Nephron progenitor cell (in vitro differentiated cells): ENCODE measurements around the gene SBF2.
"Not testable (repeated sequence)": the region's sequence is repeated elsewhere in the genome, so short reads cannot be mapped to it uniquely, and the experiment has no call there.

ENCODE experiments used
- DNase-seq: peaks from one replicate; pipeline ENCODE4 v3.0.0; 2021
- H3K27ac Mint-ChIP-seq: 2 replicates; pipeline ENCODE4 v1.8.0; 2021; ENCODE audit warnings: mild to moderate bottlenecking, moderate library complexity, mixed read lengths
- H3K27me3 Mint-ChIP-seq: 2 replicates; pipeline ENCODE4 v1.8.0; 2021; ENCODE audit warnings: mild to moderate bottlenecking, low read depth, mixed read lengths; ENCODE audit not compliant: poor library complexity
- H3K36me3 Mint-ChIP-seq: 2 replicates; pipeline ENCODE4 v1.8.0; 2021; ENCODE audit warnings: low read depth, mixed read lengths
- H3K4me1 Mint-ChIP-seq: 2 replicates; pipeline ENCODE4 v1.8.0; 2021; ENCODE audit warnings: mixed read lengths
- H3K4me3 Mint-ChIP-seq: 2 replicates; pipeline ENCODE4 v1.8.0; 2021; ENCODE audit warnings: mild to moderate bottlenecking, moderate library complexity, mixed read lengths
- H3K9me3 Mint-ChIP-seq: 2 replicates; pipeline ENCODE4 v1.8.0; 2021; ENCODE audit warnings: mild to moderate bottlenecking, moderate library complexity, mixed read lengths
- TF ChIP-seq, protein P1 (sequence below): fragments of 200-600 bp; sonication (generic); IDR thresholded peaks from 2 replicates; pipeline ENCODE4 v1.5.0; 2021; ENCODE audit warnings: antibody characterized with exemption

Gene SBF2

DNA sequence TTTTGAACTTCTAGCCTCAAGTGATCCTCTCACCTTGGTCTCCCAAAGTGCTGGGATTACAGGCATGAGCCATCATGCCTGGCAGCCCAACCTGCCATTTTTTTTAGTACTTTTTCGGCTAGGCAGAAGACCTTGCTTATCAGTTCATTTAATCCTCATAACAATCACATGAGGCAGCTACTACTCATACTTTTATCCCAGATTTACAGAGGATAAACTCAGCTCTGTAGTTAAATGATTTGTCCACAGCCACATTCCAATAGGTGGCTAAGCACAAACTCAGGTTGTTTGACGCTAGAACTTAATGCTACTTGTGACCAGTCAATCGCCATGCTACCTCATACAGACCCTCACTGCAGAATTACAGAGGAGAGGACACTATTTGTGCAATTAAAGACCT, 28.1 kb downstream of the SBF2 start:
- peaks cover 3% of the 10 kb centered on the region for H3K27me3 Mint-ChIP-seq
- DNase-seq, result no peak
- no peak overlapping the region for H3K27ac Mint-ChIP-seq
- peaks cover 7% of the 10 kb centered on the region for H3K36me3 Mint-ChIP-seq
- TF ChIP-seq, protein P1, sequence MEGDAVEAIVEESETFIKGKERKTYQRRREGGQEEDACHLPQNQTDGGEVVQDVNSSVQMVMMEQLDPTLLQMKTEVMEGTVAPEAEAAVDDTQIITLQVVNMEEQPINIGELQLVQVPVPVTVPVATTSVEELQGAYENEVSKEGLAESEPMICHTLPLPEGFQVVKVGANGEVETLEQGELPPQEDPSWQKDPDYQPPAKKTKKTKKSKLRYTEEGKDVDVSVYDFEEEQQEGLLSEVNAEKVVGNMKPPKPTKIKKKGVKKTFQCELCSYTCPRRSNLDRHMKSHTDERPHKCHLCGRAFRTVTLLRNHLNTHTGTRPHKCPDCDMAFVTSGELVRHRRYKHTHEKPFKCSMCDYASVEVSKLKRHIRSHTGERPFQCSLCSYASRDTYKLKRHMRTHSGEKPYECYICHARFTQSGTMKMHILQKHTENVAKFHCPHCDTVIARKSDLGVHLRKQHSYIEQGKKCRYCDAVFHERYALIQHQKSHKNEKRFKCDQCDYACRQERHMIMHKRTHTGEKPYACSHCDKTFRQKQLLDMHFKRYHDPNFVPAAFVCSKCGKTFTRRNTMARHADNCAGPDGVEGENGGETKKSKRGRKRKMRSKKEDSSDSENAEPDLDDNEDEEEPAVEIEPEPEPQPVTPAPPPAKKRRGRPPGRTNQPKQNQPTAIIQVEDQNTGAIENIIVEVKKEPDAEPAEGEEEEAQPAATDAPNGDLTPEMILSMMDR, result no peak
- H3K4me1 Mint-ChIP-seq, result no peaks in the 10 kb centered on the region
- H3K9me3 Mint-ChIP-seq, result peaks cover 6% of the 10 kb centered on the region
- no peak overlapping the region for H3K4me3 Mint-ChIP-seq

DNA sequence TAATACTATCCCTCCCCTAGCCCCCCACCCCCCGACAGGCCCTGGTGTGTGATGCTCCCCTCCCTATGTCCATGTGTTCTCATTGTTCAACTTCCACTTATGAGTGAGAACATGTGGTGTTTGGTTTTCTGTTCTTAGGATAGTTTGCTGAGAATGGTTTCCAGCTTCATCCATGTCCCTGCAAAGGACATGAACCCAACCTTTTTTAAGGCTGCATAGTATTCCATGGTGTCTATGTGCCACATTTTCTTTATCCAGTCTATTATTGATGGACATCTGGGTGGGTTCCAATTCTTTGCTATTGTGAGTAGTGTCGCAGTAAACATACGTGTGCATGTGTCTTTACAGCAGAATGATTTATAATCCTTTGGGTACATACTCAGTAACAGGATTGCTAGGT, 29.3 kb downstream of the SBF2 start:
- not testable (repeated sequence) for H3K9me3 Mint-ChIP-seq, H3K4me1 Mint-ChIP-seq, H3K4me3 Mint-ChIP-seq, H3K36me3 Mint-ChIP-seq, H3K27ac Mint-ChIP-seq, DNase-seq, H3K27me3 Mint-ChIP-seq

GRCh38 chr11:10263929-10264328, 30.1 kb downstream of the SBF2 start:
- Mint-ChIP-seq H3K27ac (no peak overlapping the region), H3K4me3 (no peak overlapping the region), H3K36me3 (peaks cover 7% of the 10 kb centered on the region), H3K4me1 (no peaks in the 10 kb centered on the region), H3K27me3 (no peaks in the 10 kb centered on the region), H3K9me3 (peaks cover 6% of the 10 kb centered on the region)
- no peak for DNase-seq
- TF ChIP-seq, protein P1, result no peak

DNA sequence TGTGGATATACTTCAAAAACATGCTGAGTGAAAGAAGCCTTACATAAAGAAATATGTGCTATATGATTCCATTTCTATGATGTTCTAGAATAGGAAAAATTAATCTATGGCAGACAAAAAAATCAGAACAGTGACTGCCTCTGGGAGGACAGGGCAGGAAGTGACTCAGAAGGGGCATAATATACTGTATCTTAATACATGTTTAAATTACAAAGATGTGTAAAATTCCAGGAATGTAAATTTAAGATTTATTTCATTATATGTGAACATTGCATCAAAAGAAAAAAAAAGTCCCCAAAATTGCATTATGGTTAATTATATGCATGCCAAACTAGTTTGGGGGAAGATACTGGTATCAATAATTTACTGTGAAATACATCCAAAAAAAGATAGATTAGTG, 32.2 kb downstream of the SBF2 start:
- no peaks in the 10 kb centered on the region for H3K27me3 Mint-ChIP-seq
- peaks cover 6% of the 10 kb centered on the region for H3K9me3 Mint-ChIP-seq
- peaks cover 7% of the 10 kb centered on the region for H3K36me3 Mint-ChIP-seq
- TF ChIP-seq, protein P1, result no peak
- DNase-seq, result no peak
- H3K4me1 Mint-ChIP-seq, result peaks cover 6% of the 10 kb centered on the region
- H3K27ac Mint-ChIP-seq, result no peak overlapping the region
- no peak overlapping the region for H3K4me3 Mint-ChIP-seq

- TF ChIP-seq, protein P1, result no peak
- no peak overlapping the region for H3K27ac Mint-ChIP-seq
- no peaks in the 10 kb centered on the region for H3K27me3 Mint-ChIP-seq
- H3K9me3 Mint-ChIP-seq, result no peaks in the 10 kb centered on the region
- peaks cover 4% of the 10 kb centered on the region for H3K36me3 Mint-ChIP-seq
- DNase-seq, result no peak
- H3K4me1 Mint-ChIP-seq, result peaks cover 6% of the 10 kb centered on the region
- H3K4me3 Mint-ChIP-seq, result no peak overlapping the region
Observed at GRCh38 chr11:10257478-10257877, 36.5 kb downstream of the SBF2 start.

DNA sequence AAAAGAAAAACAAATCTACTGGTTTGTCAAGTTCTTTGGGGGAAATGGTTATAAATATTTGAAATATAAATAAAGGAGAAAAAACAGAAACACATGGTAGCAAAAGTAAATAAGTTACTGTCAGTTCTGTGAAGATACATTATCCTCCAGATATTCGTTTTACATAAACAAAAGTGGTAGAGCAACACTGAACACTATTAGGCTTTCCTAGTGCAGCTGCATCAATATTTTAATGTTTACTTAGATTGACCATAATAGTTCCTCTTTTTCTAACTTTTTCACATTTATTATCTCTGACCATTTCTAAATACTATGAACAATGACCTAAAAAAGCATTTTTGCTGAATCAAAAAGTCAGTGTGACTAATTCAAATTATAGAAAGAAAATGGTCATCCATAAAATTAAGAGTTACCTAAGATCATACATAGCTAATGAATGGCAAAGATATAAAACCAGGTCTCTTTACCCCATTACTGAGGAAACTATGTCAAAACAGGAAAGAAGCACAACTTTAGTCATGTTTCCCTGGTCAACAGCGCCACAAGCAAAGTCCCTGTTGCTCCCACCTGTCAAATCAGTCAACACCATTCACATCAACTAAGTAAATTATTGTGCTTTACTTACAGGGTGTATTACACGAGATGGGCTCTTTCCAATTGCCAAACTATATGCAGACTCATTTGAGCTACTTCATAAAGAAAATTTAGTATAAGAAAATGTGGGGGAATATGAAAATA, 38.5 kb downstream of the SBF2 start:
- H3K27ac Mint-ChIP-seq, result no peak overlapping the region
- H3K4me1 Mint-ChIP-seq, result peaks cover 6% of the 10 kb centered on the region
- H3K4me3 Mint-ChIP-seq, result no peak overlapping the region
- peaks cover 4% of the 10 kb centered on the region for H3K36me3 Mint-ChIP-seq
- H3K27me3 Mint-ChIP-seq, result no peaks in the 10 kb centered on the region
- TF ChIP-seq, protein P1, result no peak
- H3K9me3 Mint-ChIP-seq, result no peaks in the 10 kb centered on the region
- no peak for DNase-seq

DNA sequence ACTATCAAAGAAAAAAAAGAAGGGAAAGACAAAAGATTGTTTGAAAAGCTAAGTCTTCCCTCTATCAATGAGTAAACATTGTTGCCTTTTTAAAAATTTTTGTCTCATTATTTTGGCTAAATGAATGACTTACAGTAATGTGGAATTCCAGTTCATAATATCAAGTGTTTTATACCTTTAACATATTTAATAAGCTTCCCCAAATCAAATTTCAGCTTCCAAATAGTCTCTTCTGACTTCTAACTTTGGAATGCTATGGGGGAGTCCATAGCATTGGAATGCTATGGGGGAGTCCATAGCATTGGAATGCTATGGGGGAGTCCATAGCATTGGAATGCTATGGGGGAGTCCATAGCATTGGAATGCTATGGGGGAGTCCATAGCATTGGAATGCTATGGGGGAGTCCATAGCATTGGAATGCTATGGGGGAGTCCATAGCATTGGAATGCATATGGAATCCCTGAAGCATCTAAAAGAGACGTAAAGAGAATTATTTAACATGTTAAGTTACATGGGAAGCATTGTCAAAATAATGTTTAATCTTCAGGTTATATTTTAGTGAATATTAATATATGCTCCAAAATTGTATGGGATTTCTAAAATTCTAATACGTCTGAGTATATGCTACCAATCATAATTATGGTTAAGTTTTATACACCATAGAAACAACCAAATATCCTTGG, 44.4 kb downstream of the SBF2 start:
- H3K9me3 Mint-ChIP-seq, H3K27ac Mint-ChIP-seq, DNase-seq, H3K4me1 Mint-ChIP-seq, H3K4me3 Mint-ChIP-seq, H3K27me3 Mint-ChIP-seq: not testable (repeated sequence)
- H3K36me3 Mint-ChIP-seq, result peaks cover 36% of the 10 kb centered on the region
